Measurements from ENCODE around the gene RANBP1.

DNA sequence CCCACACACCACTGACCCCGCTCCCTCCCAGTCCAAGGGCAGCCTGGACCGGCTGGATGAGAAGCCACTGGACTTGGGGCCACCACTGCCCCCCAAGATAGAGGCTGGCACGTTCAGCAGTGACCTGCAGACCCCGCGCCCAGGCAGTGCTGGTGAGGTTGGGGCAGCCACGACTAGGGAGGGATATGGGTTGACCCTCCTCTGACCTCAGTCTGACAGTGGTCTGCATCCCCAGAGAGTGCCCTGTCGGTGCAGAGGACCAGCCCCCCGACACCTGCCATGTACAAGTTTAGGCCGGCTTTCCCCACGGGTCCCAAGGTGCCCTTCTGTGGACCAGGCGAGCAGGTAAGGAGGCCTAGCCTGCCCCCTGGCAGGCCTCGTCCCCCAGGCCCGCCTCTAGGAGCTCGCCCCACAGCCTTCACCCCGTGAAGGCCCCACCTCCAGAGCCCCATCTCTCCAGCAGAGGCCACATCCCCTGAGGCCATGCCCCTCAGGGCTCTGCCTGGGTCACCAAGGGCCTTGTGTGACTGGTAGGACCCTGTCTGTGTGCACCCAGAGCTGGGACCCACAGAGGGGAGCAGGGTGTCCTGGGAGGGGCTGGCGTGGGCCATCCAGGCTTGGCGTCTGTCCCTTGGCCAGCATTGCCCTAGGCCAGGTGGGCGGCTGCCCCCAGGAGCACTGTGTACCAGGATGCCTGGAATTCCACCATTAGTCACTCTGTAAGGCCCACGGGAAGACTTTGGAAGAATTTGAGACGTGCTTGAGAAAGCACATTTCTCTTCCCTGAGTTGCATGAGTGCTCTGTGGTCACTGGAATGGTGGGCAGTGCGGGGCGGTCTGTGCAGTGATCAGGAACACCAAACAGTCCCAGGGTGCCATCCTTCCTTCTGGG, 25.5 kb downstream of the RANBP1 start:
- TF ChIP-seq EZH2 (IDR thresholded peaks at IDR 0.05; ENCODE audit: insufficient read depth, poor library complexity, severe bottlenecking): no peak
- no peak for TF ChIP-seq EZH2phosphoT487 (IDR thresholded peaks at IDR 0.05; ENCODE audit: insufficient read depth, low read depth)
